ENCODE measurements around the gene C5AR2. TPM values are rescaled to one million over a fixed set of nuclear protein-coding genes. Genes with fewer than 3 reads are reported as not detected.

The C5AR2 gene
- total RNA-seq, 1 experiment from 2014 or later: not detected

- Mint-ChIP-seq H3K9me3 (no peaks in the 10 kb centered on the region; a peak in 1 of 5 replicates), H3K4me1 (peaks cover 0 to 6% of the 10 kb centered on the region in 2 experiments; a peak in 1 of 4 replicates), H3K4me3 (no peak overlapping the region), H3K36me3 (ENCODE audit: insufficient read depth in 1 of 3, low read depth in 3 of 3) (no peaks in the 10 kb centered on the region; a peak in 1 of 7 replicates), H3K27me3 (ENCODE audit: low read depth) (peaks cover 20% of the 10 kb centered on the region), H3K27ac (no peak overlapping the region)
- Histone ChIP-seq H2BK20ac (ENCODE audit: low read depth, low read length, poor library complexity, severe bottlenecking) (no peak overlapping the region), H2BK120ac (ENCODE audit: low read depth, low read length, poor library complexity, severe bottlenecking) (no peak overlapping the region), H3K79me2 (ENCODE audit: insufficient read depth, low read length) (no peaks in the 10 kb centered on the region), H3K79me1 (ENCODE audit: insufficient read depth, low read depth, low read length, poor library complexity, severe bottlenecking) (no peaks in the 10 kb centered on the region), H2BK5ac (ENCODE audit: insufficient read length, low read length) (no peak overlapping the region), H3K14ac (ENCODE audit: insufficient read depth, low read length) (no peak overlapping the region), H4K8ac (replicated peaks; ENCODE audit: insufficient read length, low read depth, low read length) (no peak overlapping the region), H3K4me1 (ENCODE audit: insufficient read depth, low read length) (no peaks in the 10 kb centered on the region), H2BK12ac (ENCODE audit: insufficient read length, low read depth, low read length) (no peak overlapping the region), H3K23me2 (ENCODE audit: insufficient read length, low read depth, low read length, poor library complexity, severe bottlenecking) (peaks cover 3% of the 10 kb centered on the region), H2AK5ac (ENCODE audit: insufficient read length, low read length) (no peak overlapping the region), H3K4me2 (ENCODE audit: insufficient read depth, insufficient read length, low read length) (no peak overlapping the region), H3K27ac (ENCODE audit: insufficient read length, low read depth, low read length) (no peak overlapping the region), H3K9ac (ENCODE audit: extremely low read depth, insufficient read length, low read length) (no peak overlapping the region), H3K56ac (ENCODE audit: insufficient read length, low read depth, low read length) (no peak overlapping the region), H3K18ac (ENCODE audit: insufficient read length, low read depth, low read length) (no peak overlapping the region), H3K27me3 (ENCODE audit: insufficient read depth, low read length) (no peaks in the 10 kb centered on the region), H2BK15ac (ENCODE audit: low read depth, low read length) (no peak overlapping the region), H3K4ac (ENCODE audit: low read depth, low read length) (no peak overlapping the region), H4K20me1 (ENCODE audit: control insufficient read depth, insufficient read depth, insufficient read length) (no peaks in the 10 kb centered on the region), H3K9me3 (ENCODE audit: control insufficient read depth, low read depth, low read length) (no peaks in the 10 kb centered on the region), H3T11ph (ENCODE audit: low read length) (no peak overlapping the region), H3K23ac (ENCODE audit: insufficient read length, low read depth, low read length) (no peak overlapping the region), H4K5ac (ENCODE audit: insufficient read length, low read depth, low read length) (no peak overlapping the region), H2AFZ (ENCODE audit: low read length) (no peak overlapping the region), H4K91ac (ENCODE audit: insufficient read length, low read depth, low read length) (no peak overlapping the region)
- WGBS (ENCODE audit: extremely low coverage, insufficient read length, low lambda C conversion rate): no CpG with 5 or more reads among the region's 4 CpGs
- TF ChIP-seq CTCF (conservative IDR thresholded peaks at IDR 0.05): no peak
- DNase-seq: no peak
These were observed 15.5 kb upstream of the C5AR2 start for GRCh38 chr19:47316513-47316912.

Measured in H9 (cell line).